GM21390 (cell line): Measurements from ENCODE around the gene TRIM40.

Experiments used
- ATAC-seq: cut with Tn5 transposase; IDR thresholded peaks from one replicate; pipeline ENCODE4 v1.9.1; 2021; ENCODE audit not compliant: unreplicated experiment

The TRIM40 gene

DNA sequence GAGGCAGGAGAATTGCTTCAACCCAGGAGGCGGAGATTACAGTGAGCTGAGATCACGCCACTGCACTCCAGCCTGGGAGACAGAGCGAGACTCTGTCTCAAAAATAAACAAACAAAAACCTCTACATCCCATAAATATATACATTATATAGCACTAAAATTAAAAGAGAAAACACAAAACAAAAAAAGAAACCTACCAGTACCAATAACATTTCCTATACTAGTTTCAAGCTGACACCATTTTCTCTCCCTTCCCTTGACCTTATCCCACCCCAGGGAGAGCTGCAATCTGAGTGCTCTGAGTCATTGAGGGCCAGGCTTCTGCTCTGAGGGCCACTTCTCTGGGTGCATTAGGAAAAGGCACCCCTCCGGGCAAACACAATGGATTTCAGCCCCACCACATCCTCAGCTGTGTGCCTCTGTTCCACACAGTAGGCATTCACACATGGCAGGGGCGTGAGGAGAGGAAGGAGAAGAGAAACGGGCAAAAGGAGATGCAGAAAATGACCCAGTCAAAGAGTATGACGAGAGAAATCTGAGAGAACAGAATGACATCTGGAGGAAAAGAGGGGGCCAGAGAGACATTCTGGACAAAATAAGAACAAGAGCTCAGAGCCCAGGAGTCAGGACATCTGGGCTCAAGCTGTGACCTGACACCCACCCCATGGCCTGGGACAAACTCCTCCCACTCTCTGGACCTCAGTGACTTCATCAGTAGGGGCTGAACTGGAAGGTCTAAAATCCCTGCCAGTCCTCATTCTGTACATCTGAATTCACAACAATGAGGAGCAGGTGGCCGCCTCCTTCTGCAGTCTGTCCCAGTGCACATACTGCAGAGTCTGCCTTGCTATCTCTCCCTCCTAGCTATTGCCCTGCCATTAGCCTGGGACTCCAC is 59.1 kb downstream of the TRIM40 start:
- no peak for ATAC-seq

DNA sequence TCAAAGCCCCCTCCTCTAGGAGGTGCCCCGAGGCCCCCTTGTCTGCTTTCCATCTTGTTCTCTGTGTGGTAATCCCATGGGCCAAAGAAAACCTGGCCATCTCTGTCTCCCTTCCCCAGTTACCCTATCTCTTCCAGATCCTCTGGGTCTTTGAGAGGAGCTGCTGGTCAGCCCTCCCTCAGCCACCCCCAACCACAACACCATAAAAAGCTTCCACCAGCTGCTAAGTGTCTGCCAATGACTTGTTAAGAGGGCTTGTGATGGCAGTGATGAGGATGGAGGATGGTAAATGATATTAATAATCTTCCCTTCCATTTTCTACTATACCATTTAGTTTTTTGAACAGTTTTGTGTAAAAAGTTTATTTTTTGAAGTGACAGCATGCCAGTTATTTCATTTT is 60.0 kb downstream of the TRIM40 start:
- no peak for ATAC-seq

DNA sequence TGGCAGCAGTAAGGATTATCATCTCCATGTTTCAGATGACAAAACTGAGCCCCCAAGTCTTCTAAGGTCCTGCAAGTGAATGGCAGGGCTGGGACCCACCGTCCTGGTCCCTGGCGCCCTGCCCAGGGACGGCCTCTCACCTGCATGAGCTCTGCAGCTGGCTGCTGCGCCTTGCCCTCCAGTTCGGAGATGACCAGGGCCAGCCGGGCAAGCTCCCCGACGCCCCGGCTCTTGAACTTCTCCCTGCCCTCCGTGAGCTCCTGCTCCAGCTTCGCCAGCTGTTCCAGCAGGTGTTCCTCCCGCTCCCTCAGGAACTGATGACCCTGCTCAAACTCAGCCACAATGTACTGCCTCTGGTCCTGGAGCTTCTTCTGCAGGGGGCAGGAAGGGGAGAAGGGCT is 60.4 kb downstream of the TRIM40 start:
- ATAC-seq, result no peak
